Stimulated activated CD4-positive, alpha-beta T cell treated with anti-CD3 and anti-CD28 coated beads, Interleukin-2, amount 100 ng/mL, for 48 hours (primary cell): Measurements from ENCODE around the gene PNMT.

Experiments used
- DNase-seq, 2 donors: peaks; one replicate each; pipeline ENCODE4 v3.0.0-alpha.2; 2020

Gene PNMT

DNA sequence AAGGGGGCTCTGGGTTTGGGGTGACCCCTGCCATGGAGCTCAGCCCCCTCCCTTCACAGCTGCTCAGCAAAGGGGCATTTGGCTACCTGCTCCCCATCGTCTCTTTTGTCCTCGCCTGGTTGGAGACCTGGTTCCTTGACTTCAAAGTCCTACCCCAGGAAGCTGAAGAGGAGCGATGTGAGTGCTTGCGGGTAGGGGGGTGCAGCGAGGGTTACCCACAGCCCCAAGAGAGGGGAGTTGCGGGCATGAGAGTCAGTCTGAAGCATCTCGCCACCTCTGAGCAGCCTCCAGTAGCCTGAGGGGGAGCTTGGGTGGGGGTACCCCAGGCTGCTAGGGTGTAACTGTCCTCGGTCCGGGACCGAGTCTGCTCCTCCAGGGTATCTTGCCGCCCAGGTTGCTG lies 9.9 kb upstream of the PNMT start:
- no peak for DNase-seq

DNA sequence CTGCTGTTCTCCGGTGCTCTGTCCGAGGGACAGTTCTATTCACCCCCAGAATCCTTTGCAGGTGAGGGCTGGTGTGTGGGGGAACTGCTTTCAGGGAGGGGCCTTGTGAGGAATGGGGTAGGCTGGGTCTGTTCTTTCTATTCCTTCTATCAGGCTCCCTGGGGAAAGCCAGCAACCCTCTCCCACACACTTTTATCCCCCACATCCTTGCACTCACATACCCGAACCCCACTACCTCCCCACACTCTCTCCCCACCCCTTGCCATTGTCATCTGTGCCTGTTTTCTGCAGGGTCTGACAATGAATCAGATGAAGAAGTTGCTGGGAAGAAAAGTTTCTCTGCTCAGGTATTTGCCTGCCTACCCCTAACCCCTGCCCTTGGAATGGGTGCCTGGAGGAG lies 9.5 kb upstream of the PNMT start:
- no peak for DNase-seq

DNA sequence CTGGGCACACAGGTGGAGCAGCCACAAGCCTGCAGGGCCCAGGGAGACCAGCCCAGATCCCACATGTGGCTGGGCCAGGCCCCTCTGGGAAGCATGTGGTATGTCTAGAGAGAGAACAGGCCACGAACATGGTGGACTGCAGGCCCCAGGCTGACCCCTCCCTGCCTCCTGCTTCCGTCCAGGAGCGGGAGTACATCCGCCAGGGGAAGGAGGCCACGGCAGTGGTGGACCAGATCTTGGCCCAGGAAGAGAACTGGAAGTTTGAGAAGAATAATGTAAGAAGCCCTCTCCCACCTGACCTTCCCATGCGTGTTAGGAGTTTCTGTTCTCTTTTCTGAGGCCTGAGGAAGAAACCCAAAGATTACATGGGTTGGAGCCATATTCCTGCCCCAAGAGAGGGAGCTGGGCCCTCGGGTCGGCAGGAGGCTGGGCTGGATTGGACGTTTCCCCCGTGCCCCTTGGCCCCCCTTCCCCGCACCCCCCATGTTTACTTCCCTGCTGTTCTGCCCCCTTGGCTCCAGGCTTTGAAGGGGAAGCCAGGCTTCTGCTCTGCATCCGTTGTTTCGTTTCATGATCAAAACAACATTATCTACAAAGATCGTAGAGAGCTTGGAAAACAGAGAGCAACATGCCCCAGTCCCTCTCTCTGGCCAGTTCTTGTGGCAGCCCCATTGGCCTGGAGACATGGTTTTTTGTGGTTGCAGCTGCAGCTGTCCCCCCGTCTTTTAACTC lies 8.8 kb upstream of the PNMT start:
- no peak for DNase-seq

DNA sequence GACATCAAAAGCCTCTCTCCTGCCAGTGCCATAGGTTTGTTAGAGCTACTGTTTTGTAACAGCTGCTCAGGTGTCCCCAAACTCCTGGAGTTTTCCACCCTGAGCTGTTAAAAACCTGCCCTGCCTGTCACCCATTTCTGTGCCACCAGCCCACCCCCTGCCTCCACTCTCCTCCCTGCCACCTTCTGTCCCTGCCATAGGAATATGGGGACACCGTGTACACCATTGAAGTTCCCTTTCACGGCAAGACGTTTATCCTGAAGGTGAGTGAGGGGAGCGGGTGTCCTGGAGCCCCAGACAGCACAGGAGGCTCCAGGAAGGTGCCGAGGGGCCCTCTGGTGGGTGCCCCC lies 8.3 kb upstream of the PNMT start:
- DNase-seq = no peak

DNA sequence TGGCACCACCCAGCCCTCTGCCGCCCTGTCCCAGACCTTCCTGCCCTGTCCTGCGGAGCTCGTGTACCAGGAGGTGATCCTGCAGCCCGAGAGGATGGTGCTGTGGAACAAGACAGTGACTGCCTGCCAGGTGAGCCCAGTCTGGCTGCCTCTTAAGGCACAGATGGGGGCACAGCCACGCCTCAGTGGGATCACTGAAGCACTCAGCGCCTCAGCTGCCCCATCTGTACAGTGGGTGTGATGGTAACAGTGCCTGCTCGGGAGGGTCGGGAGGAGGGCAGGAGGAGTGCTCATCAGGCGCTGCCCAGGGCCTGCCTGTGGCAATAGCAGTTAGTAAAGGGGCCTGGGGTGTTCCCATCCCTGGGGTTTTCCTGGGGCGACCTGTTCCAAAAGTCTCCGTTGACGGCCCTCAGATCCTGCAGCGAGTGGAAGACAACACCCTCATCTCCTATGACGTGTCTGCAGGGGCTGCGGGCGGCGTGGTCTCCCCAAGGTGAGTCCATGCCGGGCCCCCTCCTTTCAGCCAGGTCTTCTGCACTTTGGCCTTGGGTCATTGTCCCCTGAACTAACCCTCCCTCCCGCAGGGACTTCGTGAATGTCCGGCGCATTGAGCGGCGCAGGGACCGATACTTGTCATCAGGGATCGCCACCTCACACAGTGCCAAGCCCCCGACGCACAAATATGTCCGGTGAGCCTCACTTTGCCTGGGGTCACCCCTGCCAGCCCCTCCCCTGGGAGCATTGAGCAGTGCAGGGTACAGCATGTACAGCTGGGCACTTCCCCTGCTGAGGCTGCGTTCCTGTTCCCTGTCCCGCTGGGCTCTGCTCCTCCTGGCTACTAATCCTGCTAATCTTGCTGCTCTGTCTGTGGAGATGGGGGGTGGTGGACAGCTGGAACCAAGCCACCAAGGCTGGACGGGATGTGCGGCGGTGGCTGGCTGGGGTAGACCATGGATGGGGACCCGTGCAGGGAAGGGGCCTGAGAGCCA lies 7.6 kb upstream of the PNMT start:
- DNase-seq = no peak

DNA sequence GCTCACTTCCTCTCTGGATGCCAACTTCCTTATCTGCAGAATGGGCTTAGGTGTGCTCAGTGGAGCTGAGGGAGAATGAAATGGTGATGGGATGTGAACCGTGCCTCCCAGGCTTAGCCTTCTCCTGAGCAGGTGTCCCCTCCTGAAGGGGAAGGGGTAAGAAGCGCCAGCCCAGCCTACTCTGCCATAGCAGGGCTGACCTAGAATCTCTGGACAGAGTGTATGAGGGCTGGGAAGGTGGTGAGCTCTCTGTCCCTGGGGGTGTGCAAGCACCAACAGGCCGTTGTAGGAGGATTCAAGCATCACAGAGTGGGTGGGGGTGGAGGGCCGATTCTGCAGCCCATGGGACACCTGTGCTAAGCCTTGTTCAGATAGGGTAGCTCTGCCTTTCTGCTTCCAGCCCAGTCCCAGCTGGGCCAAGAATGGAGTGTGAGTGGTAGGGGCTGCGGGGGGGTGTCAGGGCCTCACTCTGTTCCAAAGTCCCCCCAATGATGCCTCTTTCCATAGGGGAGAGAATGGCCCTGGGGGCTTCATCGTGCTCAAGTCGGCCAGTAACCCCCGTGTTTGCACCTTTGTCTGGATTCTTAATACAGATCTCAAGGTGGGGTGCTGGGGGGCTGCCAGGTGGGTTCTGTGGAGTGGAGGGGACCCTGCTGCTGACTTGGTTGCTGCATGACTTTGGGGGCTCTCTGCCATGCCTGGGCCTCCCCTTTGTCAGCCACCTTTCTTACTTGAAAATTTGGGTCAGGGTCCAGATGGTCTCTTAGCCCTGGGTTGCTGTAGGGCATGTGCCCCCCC lies 6.3 kb upstream of the PNMT start:
- no peak for DNase-seq

DNA sequence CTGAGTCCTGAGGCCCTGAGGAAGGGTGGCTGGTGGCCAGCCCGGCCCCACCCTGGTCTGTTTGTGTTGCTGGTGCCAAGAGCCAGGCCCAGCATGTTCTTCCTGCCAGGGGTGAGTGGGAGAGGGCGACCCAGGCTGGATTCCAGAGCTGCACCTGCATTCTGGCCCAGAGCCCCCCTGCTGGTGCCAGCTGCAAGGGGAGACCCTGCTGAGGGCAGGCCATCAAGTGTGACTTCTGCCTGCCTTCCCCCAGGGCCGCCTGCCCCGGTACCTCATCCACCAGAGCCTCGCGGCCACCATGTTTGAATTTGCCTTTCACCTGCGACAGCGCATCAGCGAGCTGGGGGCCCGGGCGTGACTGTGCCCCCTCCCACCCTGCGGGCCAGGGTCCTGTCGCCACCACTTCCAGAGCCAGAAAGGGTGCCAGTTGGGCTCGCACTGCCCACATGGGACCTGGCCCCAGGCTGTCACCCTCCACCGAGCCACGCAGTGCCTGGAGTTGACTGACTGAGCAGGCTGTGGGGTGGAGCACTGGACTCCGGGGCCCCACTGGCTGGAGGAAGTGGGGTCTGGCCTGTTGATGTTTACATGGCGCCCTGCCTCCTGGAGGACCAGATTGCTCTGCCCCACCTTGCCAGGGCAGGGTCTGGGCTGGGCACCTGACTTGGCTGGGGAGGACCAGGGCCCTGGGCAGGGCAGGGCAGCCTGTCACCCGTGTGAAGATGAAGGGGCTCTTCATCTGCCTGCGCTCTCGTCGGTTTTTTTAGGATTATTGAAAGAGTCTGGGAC lies 5.5 kb upstream of the PNMT start:
- no peak for DNase-seq

DNA sequence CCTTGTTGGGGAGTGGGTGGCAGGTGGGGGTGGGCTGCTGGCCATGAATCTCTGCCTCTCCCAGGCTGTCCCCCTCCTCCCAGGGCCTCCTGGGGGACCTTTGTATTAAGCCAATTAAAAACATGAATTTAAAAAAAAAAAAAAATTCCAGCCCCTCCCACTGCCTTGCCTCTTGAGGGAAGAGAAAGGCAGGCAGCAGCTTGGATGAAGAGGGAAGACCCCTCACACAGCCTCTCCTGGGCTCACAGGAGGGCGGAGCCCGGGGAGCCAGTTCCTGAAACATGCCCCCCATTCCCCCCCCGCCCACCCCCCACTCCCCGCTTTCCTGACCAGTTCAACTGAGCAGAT lies 4.9 kb upstream of the PNMT start:
- DNase-seq = no peak

DNA sequence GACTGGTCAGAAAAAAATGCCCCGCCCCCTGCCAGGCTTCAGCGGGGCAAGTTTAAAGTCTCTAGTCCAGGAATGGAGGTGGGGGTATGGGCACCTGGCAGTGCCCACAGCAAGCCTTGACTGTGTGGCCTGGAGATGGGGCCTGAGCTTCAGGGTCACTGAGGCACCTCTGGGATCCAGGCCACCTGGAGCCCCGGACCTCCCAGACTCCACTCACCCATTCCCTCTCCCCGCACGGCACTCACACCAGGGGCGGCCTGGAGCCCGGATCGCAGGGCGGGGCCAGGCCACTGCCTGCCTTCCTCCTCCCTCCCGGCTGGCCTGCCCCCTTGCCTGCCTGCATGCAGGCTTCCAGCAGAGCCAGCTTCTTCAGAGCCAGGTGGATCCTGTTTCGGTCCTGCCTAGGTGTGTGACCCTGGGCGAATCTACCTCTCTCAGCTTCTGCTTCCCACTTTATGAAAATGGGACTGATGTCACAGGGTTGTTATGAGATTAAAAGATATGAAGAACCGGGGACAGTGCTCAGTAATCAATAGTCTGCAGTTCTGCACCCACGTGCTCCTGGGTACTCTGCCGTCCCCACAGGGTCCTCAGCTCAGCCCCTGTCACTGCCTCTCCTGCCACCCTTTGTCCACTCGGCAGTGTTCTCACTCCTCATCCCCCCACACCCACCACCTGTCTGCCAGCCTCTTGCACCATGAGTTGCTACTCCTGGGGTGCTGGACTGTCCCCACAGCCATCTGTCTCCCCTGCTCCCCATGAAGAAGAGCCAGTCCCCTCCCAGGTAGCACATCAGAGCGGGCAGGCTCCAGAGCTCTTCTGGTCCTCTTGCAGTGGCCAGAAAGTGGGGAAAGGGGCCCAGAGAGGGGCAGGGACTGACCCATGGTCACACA lies 4.3 kb upstream of the PNMT start:
- no peak for DNase-seq

DNA sequence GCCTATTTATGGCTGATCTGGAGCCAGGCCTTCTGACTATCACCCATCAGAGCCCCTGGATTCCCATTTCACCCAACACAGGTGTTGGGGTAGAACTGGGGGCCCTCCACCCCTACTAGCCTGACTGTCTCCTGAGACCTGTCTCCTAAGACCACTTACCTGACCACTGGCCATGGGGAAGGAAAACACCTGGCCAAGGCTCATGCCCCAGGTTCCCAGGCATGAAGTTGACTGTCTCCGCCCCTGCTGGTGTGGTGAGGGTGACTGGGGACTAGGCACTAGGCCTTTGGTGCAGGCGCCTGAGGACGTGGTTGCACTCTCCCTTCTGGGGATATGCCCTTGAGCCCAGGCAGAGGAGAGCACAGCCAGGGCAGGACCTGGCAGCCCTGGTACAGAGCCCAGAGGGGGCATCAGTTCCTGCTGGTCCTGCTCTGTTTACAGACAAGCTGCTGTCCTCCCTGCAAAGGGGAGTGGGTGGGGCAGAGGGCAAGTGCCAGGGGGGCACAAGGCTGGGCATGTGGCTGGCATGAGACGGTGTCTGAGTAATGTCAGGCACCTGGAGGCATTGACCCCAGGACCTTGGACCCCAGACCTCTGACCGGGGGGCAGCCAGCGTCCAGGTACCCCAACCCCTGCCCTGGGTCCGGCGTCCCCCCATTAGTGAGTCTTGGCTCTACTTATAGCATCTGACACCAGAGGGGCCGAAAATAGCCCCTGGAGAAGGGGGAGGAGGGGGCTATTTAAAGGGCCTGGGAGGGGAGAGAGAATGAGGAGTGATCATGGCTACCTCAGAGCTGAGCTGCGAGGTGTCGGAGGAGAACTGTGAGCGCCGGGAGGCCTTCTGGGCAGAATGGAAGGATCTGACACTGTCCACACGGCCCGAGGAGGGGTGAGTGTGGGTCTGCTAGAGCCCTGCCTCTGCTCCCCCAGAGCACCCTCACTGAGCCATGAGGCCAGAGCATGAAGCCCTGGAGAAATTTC lies 3.4 kb upstream of the PNMT start, which contains the start of gene TCAP:
Gene TCAP, plus strand, starts transcription at position 769 of the 981 bp plus-strand sequence. Its CDS starts 11 bp downstream, at position 780.
- no peak for DNase-seq

DNA sequence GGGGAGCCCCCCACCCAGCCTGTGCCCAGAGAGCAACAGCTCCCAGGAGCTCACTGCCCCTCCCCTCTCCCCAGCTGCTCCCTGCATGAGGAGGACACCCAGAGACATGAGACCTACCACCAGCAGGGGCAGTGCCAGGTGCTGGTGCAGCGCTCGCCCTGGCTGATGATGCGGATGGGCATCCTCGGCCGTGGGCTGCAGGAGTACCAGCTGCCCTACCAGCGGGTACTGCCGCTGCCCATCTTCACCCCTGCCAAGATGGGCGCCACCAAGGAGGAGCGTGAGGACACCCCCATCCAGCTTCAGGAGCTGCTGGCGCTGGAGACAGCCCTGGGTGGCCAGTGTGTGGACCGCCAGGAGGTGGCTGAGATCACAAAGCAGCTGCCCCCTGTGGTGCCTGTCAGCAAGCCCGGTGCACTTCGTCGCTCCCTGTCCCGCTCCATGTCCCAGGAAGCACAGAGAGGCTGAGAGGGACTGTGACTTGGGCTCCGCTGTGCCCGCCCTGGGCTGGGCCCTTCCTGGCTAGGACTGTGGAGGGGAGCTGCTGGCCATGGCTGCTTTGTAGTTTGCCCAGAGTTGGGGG lies 2.5 kb upstream of the PNMT start:
- DNase-seq = no peak

DNA sequence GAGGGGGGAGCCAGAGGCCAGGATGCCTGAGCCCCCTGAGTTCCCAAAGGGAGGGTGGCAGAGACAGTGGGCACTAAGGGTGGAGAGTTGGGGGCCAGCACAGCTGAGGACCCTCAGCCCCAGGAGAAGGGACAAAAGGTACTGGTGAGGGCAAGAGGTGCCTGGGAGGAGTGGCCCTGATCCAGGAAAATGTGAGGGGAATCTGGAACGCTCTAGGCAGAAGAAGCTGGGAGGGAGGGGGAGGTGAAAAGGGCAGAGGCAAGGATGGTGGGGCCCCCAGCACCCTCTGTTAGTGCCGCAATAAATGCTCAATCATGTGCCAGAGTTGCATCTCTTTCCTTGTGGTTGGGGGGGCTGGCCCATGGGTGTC lies 2.0 kb upstream of the PNMT start:
- DNase-seq = no peak

DNA sequence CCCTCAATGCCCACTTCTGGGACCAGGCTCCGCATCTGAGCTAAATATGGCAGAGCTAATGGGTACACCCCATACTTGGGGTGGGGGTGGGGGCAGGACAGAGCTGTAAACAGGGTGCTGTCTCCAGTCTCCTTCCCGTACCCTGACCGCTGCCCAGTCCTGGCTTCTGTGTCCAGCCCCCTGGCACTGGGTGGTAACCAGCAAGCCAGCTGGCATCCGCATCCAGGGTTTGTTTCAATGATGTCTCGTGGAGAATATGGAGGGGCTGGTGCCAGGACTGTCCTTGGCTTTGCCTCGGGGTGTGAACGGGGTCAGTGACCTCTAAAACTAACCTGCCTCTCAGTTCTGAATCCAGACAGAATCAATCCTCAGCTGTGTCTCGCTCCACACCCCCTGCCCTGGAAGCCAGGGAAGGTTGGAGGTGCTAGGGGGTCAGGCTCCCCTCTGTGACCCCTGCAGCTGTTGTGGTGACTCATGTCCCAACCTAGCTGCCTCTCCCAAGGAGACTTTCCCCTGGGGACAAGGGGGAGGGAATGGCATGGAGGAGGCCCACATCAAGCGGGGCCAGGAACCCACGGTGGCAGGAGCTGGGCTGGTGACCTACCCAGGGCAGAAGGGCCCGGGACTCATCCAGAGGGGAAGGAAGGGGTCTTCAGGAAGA lies 1.5 kb upstream of the PNMT start:
- no peak for DNase-seq

DNA sequence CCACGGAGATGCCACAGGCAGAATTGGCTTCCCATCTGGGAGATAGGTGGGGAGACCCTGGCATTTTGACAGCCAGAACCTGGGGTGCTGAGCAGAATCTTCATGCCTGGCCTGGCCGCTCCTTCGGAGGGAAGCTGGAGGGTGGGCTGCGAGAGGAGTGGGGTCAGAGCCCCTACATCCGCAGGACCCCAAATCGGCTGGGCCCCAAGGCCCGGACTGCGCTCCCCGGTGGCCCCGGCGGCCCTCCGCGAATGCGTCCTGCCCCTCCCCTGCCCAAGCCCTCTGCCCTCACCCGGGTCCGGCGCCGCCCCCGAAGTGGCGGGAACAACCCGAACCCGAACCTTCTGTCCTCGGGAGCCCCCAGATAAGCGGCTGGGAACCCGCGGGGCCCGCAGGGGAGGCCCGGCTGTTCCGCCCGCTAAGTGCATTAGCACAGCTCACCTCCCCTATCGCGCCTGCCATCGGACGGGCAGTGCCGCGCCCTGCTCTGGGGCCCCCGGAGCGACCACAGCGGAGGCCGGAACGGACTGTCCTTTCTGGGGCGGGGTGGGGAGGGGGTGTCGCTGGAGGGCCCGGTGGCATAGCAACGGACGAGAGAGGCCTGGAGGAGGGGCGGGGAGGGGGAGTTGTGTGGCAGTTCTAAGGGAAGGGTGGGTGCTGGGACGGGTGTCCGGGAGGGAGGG lies 850 bp upstream of the PNMT start:
- DNase-seq = no peak

DNA sequence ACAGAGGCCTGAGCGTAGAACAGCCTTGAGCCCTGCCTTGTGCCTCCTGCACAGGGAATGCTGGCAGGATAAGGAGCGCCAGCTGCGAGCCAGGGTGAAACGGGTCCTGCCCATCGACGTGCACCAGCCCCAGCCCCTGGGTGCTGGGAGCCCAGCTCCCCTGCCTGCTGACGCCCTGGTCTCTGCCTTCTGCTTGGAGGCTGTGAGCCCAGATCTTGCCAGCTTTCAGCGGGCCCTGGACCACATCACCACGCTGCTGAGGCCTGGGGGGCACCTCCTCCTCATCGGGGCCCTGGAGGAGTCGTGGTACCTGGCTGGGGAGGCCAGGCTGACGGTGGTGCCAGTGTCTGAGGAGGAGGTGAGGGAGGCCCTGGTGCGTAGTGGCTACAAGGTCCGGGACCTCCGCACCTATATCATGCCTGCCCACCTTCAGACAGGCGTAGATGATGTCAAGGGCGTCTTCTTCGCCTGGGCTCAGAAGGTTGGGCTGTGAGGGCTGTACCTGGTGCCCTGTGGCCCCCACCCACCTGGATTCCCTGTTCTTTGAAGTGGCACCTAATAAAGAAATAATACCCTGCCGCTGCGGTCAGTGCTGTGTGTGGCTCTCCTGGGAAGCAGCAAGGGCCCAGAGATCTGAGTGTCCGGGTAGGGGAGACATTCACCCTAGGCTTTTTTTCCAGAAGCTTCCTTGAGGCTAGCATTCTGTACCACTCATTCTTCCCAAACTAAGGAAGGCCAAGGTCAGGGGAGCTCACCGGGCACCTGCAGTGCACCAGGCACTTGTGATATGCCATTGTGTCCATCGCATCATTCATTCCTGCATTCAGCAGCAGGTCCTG lies 1.9 kb downstream of the PNMT start:
- no peak for DNase-seq

DNA sequence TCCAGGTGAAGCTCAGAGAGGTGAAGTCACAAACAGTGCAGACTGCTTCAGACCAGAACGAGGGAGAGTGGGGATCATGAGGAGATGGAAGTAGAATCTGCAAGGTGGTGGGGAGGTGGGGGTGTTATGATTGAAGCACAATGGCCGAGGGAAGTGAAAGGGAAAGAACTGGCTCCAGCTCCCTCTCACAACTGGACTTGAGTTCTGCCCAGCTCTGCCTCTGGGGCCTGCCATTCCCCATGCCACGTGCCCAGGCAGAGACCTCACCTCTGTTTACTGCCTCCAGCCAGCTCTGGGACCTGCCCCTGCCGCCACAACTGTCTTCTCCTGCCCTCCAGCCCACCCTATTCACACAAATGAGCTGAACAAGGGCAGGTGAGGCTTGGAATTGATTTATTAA lies 2.5 kb downstream of the PNMT start:
- DNase-seq = no peak

DNA sequence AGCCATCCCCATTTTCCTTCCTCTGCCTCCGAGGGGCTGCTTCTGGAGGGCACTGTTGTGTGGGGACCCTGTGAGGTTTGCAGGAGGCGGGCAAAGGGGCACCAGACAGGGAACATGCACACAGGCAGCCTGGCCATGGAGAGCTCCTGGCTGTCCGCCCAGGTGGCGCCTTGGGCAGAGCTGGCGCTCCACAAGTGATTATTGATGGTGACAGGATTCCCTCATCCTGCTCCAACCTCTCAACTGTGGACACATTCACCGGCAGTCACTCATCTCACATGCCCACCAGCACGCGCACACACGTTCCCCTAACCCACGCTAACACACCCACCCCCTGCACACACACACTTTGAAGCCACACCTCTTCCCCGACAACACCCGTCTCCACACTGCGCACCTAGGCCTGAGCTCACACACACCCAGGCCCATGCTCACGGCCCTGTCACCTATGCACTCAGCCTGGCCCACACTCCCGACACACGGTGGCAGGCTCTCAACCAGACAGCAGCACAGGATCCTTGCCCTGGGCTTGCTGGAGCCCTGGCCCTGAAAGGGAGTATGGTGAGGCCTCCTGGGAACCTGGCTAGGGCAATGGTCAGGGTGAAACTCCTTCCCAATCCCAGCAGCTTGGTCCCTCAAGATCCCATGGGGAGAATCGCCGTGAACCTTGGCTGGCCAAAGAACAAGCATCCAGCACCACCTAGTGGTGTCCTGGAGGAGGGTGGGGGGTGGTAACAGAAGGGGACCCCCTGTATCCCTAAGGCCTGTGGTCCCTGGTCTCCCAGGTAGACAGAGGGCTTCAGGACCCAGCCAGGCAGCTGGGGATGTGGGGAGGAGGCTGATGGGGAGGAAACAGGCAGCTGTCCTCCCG lies 3.6 kb downstream of the PNMT start:
- DNase-seq = no peak
